H9 (cell line): ENCODE measurements around the gene PCDHB8. TPM values are rescaled to one million over a fixed set of nuclear protein-coding genes. Genes with fewer than 3 reads are reported as not detected.
A peak's percentile ranks its signal among the peaks of the same experiment; 100 is the strongest.
"Not testable (repeated sequence)": the region's sequence is repeated elsewhere in the genome, so short reads cannot be mapped to it uniquely, and the experiment has no call there.

ENCODE experiments used
- DNase-seq: peaks from one replicate; pipeline ENCODE4 v3.0.0-alpha.2; 2017
- H2AFZ ChIP-seq: one replicate; pipeline ENCODE4 v1.6.1; 2013; ENCODE audit warnings: mild to moderate bottlenecking, low read length, control low read depth, moderate library complexity
- H2AK5ac ChIP-seq: 2 replicates; pipeline ENCODE4 v1.6.1; 2013; ENCODE audit warnings: low read length, control low read depth, mixed read lengths; ENCODE audit not compliant: insufficient read length
- H2BK120ac ChIP-seq: one replicate; pipeline ENCODE4 v1.6.1; 2013; ENCODE audit warnings: low read depth, mild to moderate bottlenecking, low read length, control low read depth, inconsistent platforms; ENCODE audit not compliant: poor library complexity, severe bottlenecking
- H2BK12ac ChIP-seq: 2 replicates; pipeline ENCODE4 v1.6.1; 2013; ENCODE audit warnings: low read length, control low read depth, mixed read lengths, low read depth; ENCODE audit not compliant: insufficient read length
- H2BK15ac ChIP-seq: 2 replicates; pipeline ENCODE4 v1.6.1; 2013; ENCODE audit warnings: low read depth, low read length, control low read depth
- H2BK20ac ChIP-seq: one replicate; pipeline ENCODE4 v1.6.1; 2013; ENCODE audit warnings: low read depth, mild to moderate bottlenecking, low read length, control low read depth, inconsistent platforms; ENCODE audit not compliant: poor library complexity, severe bottlenecking
- H2BK5ac ChIP-seq: 2 replicates; pipeline ENCODE4 v1.6.1; 2013; ENCODE audit warnings: low read length, control low read depth, mixed read lengths; ENCODE audit not compliant: insufficient read length
- H3K14ac ChIP-seq: 2 replicates; pipeline ENCODE4 v1.6.1; 2013; ENCODE audit warnings: low read length, control low read depth; ENCODE audit not compliant: insufficient read depth
- H3K18ac ChIP-seq: 2 replicates; pipeline ENCODE4 v1.6.1; 2013; ENCODE audit warnings: low read depth, mild to moderate bottlenecking, mixed read lengths, low read length, control low read depth; ENCODE audit not compliant: insufficient read length
- H3K23ac ChIP-seq: 2 replicates; pipeline ENCODE4 v1.6.1; 2013; ENCODE audit warnings: low read length, control low read depth, mixed read lengths, low read depth; ENCODE audit not compliant: insufficient read length
- H3K23me2 ChIP-seq: 2 replicates; pipeline ENCODE4 v1.6.1; 2013; ENCODE audit warnings: low read depth, mild to moderate bottlenecking, mixed read lengths, low read length, control low read depth; ENCODE audit not compliant: insufficient read length, poor library complexity, severe bottlenecking
- H3K27ac ChIP-seq: 2 replicates; pipeline ENCODE4 v1.5.1; 2013; ENCODE audit warnings: low read length, control low read depth, mixed read lengths, low read depth; ENCODE audit not compliant: insufficient read length
- H3K27me3 ChIP-seq: 2 replicates; pipeline ENCODE4 v1.6.1; 2013; ENCODE audit warnings: low read length, control low read depth, inconsistent platforms; ENCODE audit not compliant: insufficient read depth
- H3K4ac ChIP-seq: 2 replicates; pipeline ENCODE4 v1.6.1; 2013; ENCODE audit warnings: low read depth, mild to moderate bottlenecking, control low read depth, inconsistent platforms, low read length, moderate library complexity
- H3K4me1 ChIP-seq: 2 replicates; pipeline ENCODE4 v1.6.1; 2013; ENCODE audit warnings: low read length, control low read depth, inconsistent platforms; ENCODE audit not compliant: insufficient read depth
- H3K4me2 ChIP-seq: 2 replicates; pipeline ENCODE4 v1.6.1; 2013; ENCODE audit warnings: low read length, control low read depth, mixed read lengths; ENCODE audit not compliant: insufficient read length, insufficient read depth
- H3K56ac ChIP-seq: 2 replicates; pipeline ENCODE4 v1.6.1; 2013; ENCODE audit warnings: low read depth, mild to moderate bottlenecking, mixed read lengths, low read length, control low read depth; ENCODE audit not compliant: insufficient read length
- H3K79me1 ChIP-seq: 2 replicates; pipeline ENCODE4 v1.6.1; 2013; ENCODE audit warnings: low read depth, mild to moderate bottlenecking, moderate library complexity, low read length, control low read depth, inconsistent platforms; ENCODE audit not compliant: insufficient read depth, poor library complexity, severe bottlenecking
- H3K79me2 ChIP-seq: 2 replicates; pipeline ENCODE4 v1.6.1; 2013; ENCODE audit warnings: low read length, control low read depth, inconsistent platforms; ENCODE audit not compliant: insufficient read depth
- H3K9ac ChIP-seq: 2 replicates; pipeline ENCODE4 v1.6.1; 2013; ENCODE audit warnings: low read length, control low read depth, mixed read lengths; ENCODE audit not compliant: insufficient read length; ENCODE audit errors: extremely low read depth
- H3K9me3 ChIP-seq: one replicate; pipeline ENCODE4 v1.6.1; 2013; ENCODE audit warnings: low read depth, low read length, inconsistent platforms; ENCODE audit not compliant: control insufficient read depth
- H3T11ph ChIP-seq: one replicate; pipeline ENCODE4 v1.6.1; 2013; ENCODE audit warnings: mild to moderate bottlenecking, low read length, control low read depth, inconsistent platforms
- H4K20me1 ChIP-seq: one replicate; pipeline ENCODE4 v1.6.1; 2013; ENCODE audit not compliant: control insufficient read depth, insufficient read length, insufficient read depth
- H4K5ac ChIP-seq: 2 replicates; pipeline ENCODE4 v1.6.1; 2013; ENCODE audit warnings: low read depth, mild to moderate bottlenecking, mixed read lengths, low read length, control low read depth; ENCODE audit not compliant: insufficient read length
- H4K8ac ChIP-seq: replicated peaks from 2 replicates; pipeline ENCODE4 v1.6.1; 2013; ENCODE audit warnings: low read length, control low read depth, mixed read lengths, low read depth; ENCODE audit not compliant: insufficient read length
- H4K91ac ChIP-seq: 2 replicates; pipeline ENCODE4 v1.6.1; 2013; ENCODE audit warnings: low read depth, mild to moderate bottlenecking, moderate library complexity, mixed read lengths, low read length, control low read depth; ENCODE audit not compliant: insufficient read length
- H3K27ac Mint-ChIP-seq, 3 experiments: 2 replicates in 2 of 3; 3 replicates in 1 of 3; pipeline ENCODE4 v1.8.0; 2020 to 2021; ENCODE audit warnings: mixed read lengths in 3 of 3, mild to moderate bottlenecking in 1 of 3, moderate library complexity in 1 of 3
- H3K27me3 Mint-ChIP-seq: 2 replicates; pipeline ENCODE4 v1.8.0; 2021; ENCODE audit warnings: low read depth, mild to moderate bottlenecking, moderate library complexity, mixed read lengths
- H3K36me3 Mint-ChIP-seq, 3 experiments: 2 replicates in 2 of 3; 3 replicates in 1 of 3; pipeline ENCODE4 v1.8.0; 2020 to 2021; ENCODE audit warnings: low read depth in 3 of 3, mixed read lengths in 3 of 3; ENCODE audit not compliant: insufficient read depth in 1 of 3
- H3K4me1 Mint-ChIP-seq, 2 experiments: 2 replicates each; pipeline ENCODE4 v1.8.0; 2020; ENCODE audit warnings: mixed read lengths in 2 of 2
- H3K4me3 Mint-ChIP-seq, 2 experiments: 2 replicates in 1 of 2; 3 replicates in 1 of 2; pipeline ENCODE4 v1.8.0; 2020 to 2021; ENCODE audit warnings: mild to moderate bottlenecking in 2 of 2, mixed read lengths in 2 of 2, moderate library complexity in 1 of 2
- H3K9me3 Mint-ChIP-seq, 2 experiments: 2 replicates in 1 of 2; 3 replicates in 1 of 2; pipeline ENCODE4 v1.8.0; 2020; ENCODE audit warnings: mild to moderate bottlenecking in 2 of 2, mixed read lengths in 2 of 2, moderate library complexity in 1 of 2
- WGBS: extraction: QIAGEN DNeasy Blood & Tissue Kit; methylation state at CpG from one replicate; pipeline ENCODE4 v1.1.7; 2013; ENCODE audit warnings: missing lambda C conversion rate, low lambda C conversion rate, mixed read lengths; ENCODE audit not compliant: insufficient read length; ENCODE audit errors: extremely low coverage; 5-methylcytosine and 5-hydroxymethylcytosine counted together
- total RNA-seq: library from RNA; stranded (reverse); gene quantifications from 2 replicates; pipeline ENCODE4 v1.2.1, GENCODE V29; 2021
- TF ChIP-seq, protein P1 (sequence below): fragments of 200-600 bp; sonication (generic); conservative IDR thresholded peaks from 3 replicates; pipeline ENCODE4 v1.8.0; 2021; ENCODE audit warnings: antibody characterized with exemption, mild to moderate bottlenecking

Gene PCDHB8
- total RNA-seq, 1 experiment from 2014 or later = 0.57 TPM

DNA sequence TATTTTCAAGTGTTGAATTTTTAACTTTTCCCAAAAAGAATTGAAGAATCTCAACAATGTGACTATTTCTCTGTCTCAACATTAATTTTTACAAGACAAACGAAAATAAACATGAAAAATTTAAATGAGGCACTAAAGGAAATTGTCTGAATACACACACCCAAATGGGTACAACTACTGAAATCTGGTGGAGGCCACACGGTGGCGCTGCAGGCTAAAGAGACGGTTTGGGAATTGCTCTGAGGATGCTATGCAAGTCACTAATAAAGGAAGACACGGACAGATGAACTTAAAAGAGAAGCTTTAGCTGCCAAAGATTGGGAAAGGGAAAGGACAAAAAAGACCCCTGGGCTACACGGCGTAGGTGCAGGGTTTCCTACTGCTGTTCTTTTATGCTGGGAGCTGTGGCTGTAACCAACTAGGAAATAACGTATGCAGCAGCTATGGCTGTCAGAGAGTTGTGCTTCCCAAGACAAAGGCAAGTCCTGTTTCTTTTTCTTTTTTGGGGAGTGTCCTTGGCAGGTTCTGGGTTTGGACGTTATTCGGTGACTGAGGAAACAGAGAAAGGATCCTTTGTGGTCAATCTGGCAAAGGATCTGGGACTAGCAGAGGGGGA lies 14.6 kb downstream of the PCDHB8 start, which contains the start of gene PCDHB10:
Gene PCDHB10 (plus strand): TSS at position 244 of the 616 bp plus-strand sequence. CDS start 200 bp downstream, at position 444.
- Histone ChIP-seq H3K79me2 (no peaks in the 10 kb centered on the region), H4K91ac (no peak within 1 kb of the TSS), H2AK5ac (no peak within 1 kb of the TSS), H3K4ac (no peak within 1 kb of the TSS), H2BK5ac (no peak within 1 kb of the TSS), H3K27me3 (no peaks in the 10 kb centered on the region), H3K18ac (peak within 1 kb of the TSS; percentile 72), H3K4me2 (peak within 1 kb of the TSS; percentile 22), H3K9me3 (no peaks in the 10 kb centered on the region), H4K8ac (no peak within 1 kb of the TSS), H2AFZ (peak within 1 kb of the TSS; percentile 76), H3K23me2 (no peaks in the 10 kb centered on the region), H3K27ac (no peak within 1 kb of the TSS), H2BK120ac (no peak within 1 kb of the TSS), H3K23ac (no peak within 1 kb of the TSS), H2BK12ac (no peak within 1 kb of the TSS), H3K79me1 (no peaks in the 10 kb centered on the region), H3K14ac (peak within 1 kb of the TSS; percentile 86; the same call in 1 of the 2 replicates), H3K9ac (no peak within 1 kb of the TSS), H4K5ac (no peak within 1 kb of the TSS), H3K56ac (no peak within 1 kb of the TSS), H3K4me1 (no peaks in the 10 kb centered on the region), H2BK15ac (no peak within 1 kb of the TSS), H3T11ph (no peak within 1 kb of the TSS), H4K20me1 (no peaks in the 10 kb centered on the region), H2BK20ac (no peak within 1 kb of the TSS)
- TF ChIP-seq, protein P1, sequence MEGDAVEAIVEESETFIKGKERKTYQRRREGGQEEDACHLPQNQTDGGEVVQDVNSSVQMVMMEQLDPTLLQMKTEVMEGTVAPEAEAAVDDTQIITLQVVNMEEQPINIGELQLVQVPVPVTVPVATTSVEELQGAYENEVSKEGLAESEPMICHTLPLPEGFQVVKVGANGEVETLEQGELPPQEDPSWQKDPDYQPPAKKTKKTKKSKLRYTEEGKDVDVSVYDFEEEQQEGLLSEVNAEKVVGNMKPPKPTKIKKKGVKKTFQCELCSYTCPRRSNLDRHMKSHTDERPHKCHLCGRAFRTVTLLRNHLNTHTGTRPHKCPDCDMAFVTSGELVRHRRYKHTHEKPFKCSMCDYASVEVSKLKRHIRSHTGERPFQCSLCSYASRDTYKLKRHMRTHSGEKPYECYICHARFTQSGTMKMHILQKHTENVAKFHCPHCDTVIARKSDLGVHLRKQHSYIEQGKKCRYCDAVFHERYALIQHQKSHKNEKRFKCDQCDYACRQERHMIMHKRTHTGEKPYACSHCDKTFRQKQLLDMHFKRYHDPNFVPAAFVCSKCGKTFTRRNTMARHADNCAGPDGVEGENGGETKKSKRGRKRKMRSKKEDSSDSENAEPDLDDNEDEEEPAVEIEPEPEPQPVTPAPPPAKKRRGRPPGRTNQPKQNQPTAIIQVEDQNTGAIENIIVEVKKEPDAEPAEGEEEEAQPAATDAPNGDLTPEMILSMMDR = peak; percentile 94
- DNase-seq = peak; percentile 77
- Mint-ChIP-seq H3K4me3 (peak within 1 kb of the TSS; percentile 24 to 50; a peak in 4 of 5 replicates), H3K27ac (no peak within 1 kb of the TSS), H3K36me3 (peaks cover 8 to 26% (median 12%) of the 10 kb centered on the region in 3 experiments), H3K9me3 (peaks cover 32% of the 10 kb centered on the region in 2 experiments), H3K4me1 (peaks cover 4 to 6% of the 10 kb centered on the region in 2 experiments), H3K27me3 (no peaks in the 10 kb centered on the region; the same call in 1 of the 2 replicates)
- whole genome bisulfite sequencing = no CpG with 5 or more reads among the region's 10 CpGs

DNA sequence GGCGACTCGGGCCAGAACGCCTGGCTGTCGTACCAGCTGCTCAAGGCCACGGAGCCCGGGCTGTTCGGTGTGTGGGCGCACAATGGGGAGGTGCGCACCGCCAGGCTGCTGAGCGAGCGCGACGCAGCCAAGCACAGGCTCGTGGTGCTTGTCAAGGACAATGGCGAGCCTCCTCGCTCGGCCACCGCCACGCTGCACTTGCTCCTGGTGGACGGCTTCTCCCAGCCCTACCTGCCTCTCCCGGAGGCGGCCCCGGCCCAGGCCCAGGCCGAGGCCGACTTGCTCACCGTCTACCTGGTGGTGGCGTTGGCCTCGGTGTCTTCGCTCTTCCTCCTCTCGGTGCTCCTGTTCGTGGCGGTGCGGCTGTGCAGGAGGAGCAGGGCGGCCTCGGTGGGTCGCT lies 16.7 kb downstream of the PCDHB8 start:
- H3K4me3 Mint-ChIP-seq, H3K27ac ChIP-seq: not testable (repeated sequence)

More for the DNA sequence above, 16.7 kb downstream of the PCDHB8 start:
- H2AFZ ChIP-seq, H2AK5ac ChIP-seq, H4K91ac ChIP-seq, H3K27me3 Mint-ChIP-seq, H3K4me2 ChIP-seq, H2BK20ac ChIP-seq, H3K9me3 ChIP-seq, H3K9ac ChIP-seq, H3K79me1 ChIP-seq, H3K27ac Mint-ChIP-seq, H3K14ac ChIP-seq, H2BK120ac ChIP-seq, H3K23me2 ChIP-seq, H3K4ac ChIP-seq, H4K8ac ChIP-seq, H4K20me1 ChIP-seq, H3K56ac ChIP-seq, H3K27me3 ChIP-seq, H2BK15ac ChIP-seq, H3K23ac ChIP-seq, H4K5ac ChIP-seq, H3K4me1 ChIP-seq, H3K79me2 ChIP-seq, DNase-seq, H3K18ac ChIP-seq, H2BK5ac ChIP-seq, H2BK12ac ChIP-seq, H3K4me1 Mint-ChIP-seq, H3T11ph ChIP-seq: not testable (repeated sequence)
- no CpG with 5 or more reads among the region's 37 CpGs for WGBS
- Mint-ChIP-seq H3K9me3 (peaks cover 30% of the 10 kb centered on the region in 2 experiments), H3K36me3 (peaks cover 3 to 19% (median 9%) of the 10 kb centered on the region in 3 experiments)
